GM12891 (cell line): Measurements from ENCODE around the gene STMN3.

Experiments
- PAX5 ChIP-seq: IDR thresholded peaks from 2 replicates; pipeline ENCODE4 v1.6.1; 2011; ENCODE audit warnings: low read length, moderate library complexity, mild to moderate bottlenecking; ENCODE audit not compliant: insufficient read depth, severe bottlenecking
- POLR2A ChIP-seq: IDR thresholded peaks from 2 replicates; pipeline ENCODE4 v1.6.1; 2011; ENCODE audit warnings: low read depth, low read length, control low read depth
- POLR2AphosphoS5 ChIP-seq: IDR thresholded peaks from 2 replicates; pipeline ENCODE4 v1.6.1; 2011; ENCODE audit warnings: low read depth, low read length, control low read depth
- POU2F2 ChIP-seq: IDR thresholded peaks from 2 replicates; pipeline ENCODE4 v1.6.1; 2011; ENCODE audit warnings: low read depth, mild to moderate bottlenecking, control low read depth, low read length, moderate library complexity
- SPI1 ChIP-seq: IDR thresholded peaks from 2 replicates; pipeline ENCODE4 v1.6.1; 2011; ENCODE audit warnings: low read depth, low read length, control low read depth
- TAF1 ChIP-seq: IDR thresholded peaks from 2 replicates; pipeline ENCODE4 v1.6.1; 2011; ENCODE audit warnings: low read depth, low read length, control low read depth

GRCh38 chr20:63667858-63668257 lies 14.6 kb upstream of the STMN3 start:
- TF ChIP-seq POLR2A (no peak), POLR2AphosphoS5 (no peak), TAF1 (no peak), POU2F2 (no peak), SPI1 (no peak), PAX5 (no peak)
